A673 (cell line): ENCODE results near the gene GRIN3B. TPM values are rescaled to one million over a fixed set of nuclear protein-coding genes. Genes with fewer than 3 reads are reported as not detected.
"Not testable (repeated sequence)": the region's sequence is repeated elsewhere in the genome, so short reads cannot be mapped to it uniquely, and the experiment has no call there.

Experiments
- BruUV-seq: library from RNA; stranded (reverse); fragments of 400-500 nt; replicated peaks from 2 replicates; lab custom pipeline; 2021; lab: Mats Ljungman, UMichigan
- CTCF ChIA-PET: fragments of 300-600 bp; sonication (Branson Sonifier 250); formaldehyde crosslinking; loops from one replicate; lab custom pipeline; 2022; ENCODE audit warnings: antibody characterized with exemption; lab: Charles Lee
- POLR2A ChIA-PET: fragments of 300-600 bp; sonication (Branson Sonifier 250); formaldehyde crosslinking; loops from one replicate; lab custom pipeline; 2022; ENCODE audit warnings: antibody characterized with exemption; ENCODE audit not compliant: low non-redundant PET; lab: Charles Lee
- DNase-seq: peaks from one replicate; pipeline ENCODE4 v3.0.0-alpha.2; 2015; ENCODE audit warnings: low spot score
- H3K27ac ChIP-seq: fragments of 200-600 bp; sonication (generic); 2 replicates; pipeline ENCODE4 v1.5.1; 2016; ENCODE audit warnings: mixed run types, low read depth, mild to moderate bottlenecking, mixed read lengths, antibody characterized with exemption, low read length; ENCODE audit not compliant: poor library complexity, severe bottlenecking
- H3K27me3 ChIP-seq: fragments of 200-600 bp; sonication (generic); replicated peaks from 2 replicates; pipeline ENCODE4 v1.6.1; 2017; ENCODE audit warnings: mixed run types, low read depth, mild to moderate bottlenecking, mixed read lengths, antibody characterized with exemption, low read length; ENCODE audit not compliant: insufficient read depth, poor library complexity
- H3K36me3 ChIP-seq: fragments of 200-600 bp; sonication (generic); 2 replicates; pipeline ENCODE4 v1.6.1; 2016; ENCODE audit warnings: mixed run types, mild to moderate bottlenecking, mixed read lengths, antibody characterized with exemption, low read length; ENCODE audit not compliant: insufficient read depth, poor library complexity, severe bottlenecking
- H3K4me1 ChIP-seq: fragments of 200-600 bp; sonication (generic); 2 replicates; pipeline ENCODE4 v1.6.1; 2017; ENCODE audit warnings: mixed run types, mild to moderate bottlenecking, mixed read lengths, antibody characterized with exemption, low read length; ENCODE audit not compliant: insufficient read depth, poor library complexity, severe bottlenecking
- H3K4me3 ChIP-seq: fragments of 200-600 bp; sonication (generic); 2 replicates; pipeline ENCODE4 v1.5.1; 2016; ENCODE audit warnings: low read depth, mixed run types, mild to moderate bottlenecking, mixed read lengths, low read length; ENCODE audit not compliant: poor library complexity, severe bottlenecking
- H3K9me3 ChIP-seq: fragments of 200-600 bp; sonication (generic); 2 replicates; pipeline ENCODE4 v1.6.1; 2016; ENCODE audit warnings: mixed run types, low read depth, mild to moderate bottlenecking, mixed read lengths, antibody characterized with exemption, low read length; ENCODE audit not compliant: poor library complexity, severe bottlenecking
- CTCF ChIP-seq: fragments of 300-800, 200-600 bp; sonication (generic); conservative IDR thresholded peaks from 2 replicates; pipeline ENCODE4 v1.5.1; 2017; ENCODE audit warnings: low read depth, mild to moderate bottlenecking, antibody characterized with exemption, low read length, moderate library complexity, mixed read lengths
- EZH2 ChIP-seq: fragments of 200-600 bp; sonication (generic); IDR thresholded peaks from 2 replicates; pipeline ENCODE4 v1.6.1; 2017; ENCODE audit warnings: borderline replicate concordance, low read depth, mild to moderate bottlenecking, mixed read lengths, antibody characterized with exemption, low read length; ENCODE audit not compliant: poor library complexity, severe bottlenecking
- intact Hi-C: fragments of 100-400 bp; cut with micrococcal nuclease; formaldehyde crosslinking; loops from one replicate; pipeline ENCODE4 v1.10.0; 2022; ENCODE audit not compliant: unreplicated experiment
- total RNA-seq: library from RNA; stranded (reverse); gene quantifications from 2 replicates; pipeline ENCODE4 v1.2.3, GENCODE V29; 2021

GRIN3B gene
- total RNA-seq, 1 experiment from 2014 or later: not detected

- no TSS peak for BruUV-seq
- intact Hi-C loops: no loop called here
- ChIA-PET POLR2A (no interaction called here), CTCF (no interaction called here)
- H3K9me3 ChIP-seq: no peaks in the 10 kb centered on the region
- H3K4me1 ChIP-seq: peaks cover 18% of the 10 kb centered on the region
- no peaks in the 10 kb centered on the region for H3K36me3 ChIP-seq
- no peak for DNase-seq
- no peaks in the 10 kb centered on the region for H3K27me3 ChIP-seq
- no peak for TF ChIP-seq EZH2
- TF ChIP-seq CTCF: no peak
- H3K4me3 ChIP-seq: no peak overlapping the region
- no peak overlapping the region for H3K27ac ChIP-seq
These were observed 45.3 kb upstream of the GRIN3B start for GRCh38 chr19:954672-955494.

- intact Hi-C loops: no loop called here
- Histone ChIP-seq H3K4me3 (no peak overlapping the region), H3K9me3 (no peaks in the 10 kb centered on the region), H3K27ac (no peak overlapping the region), H3K4me1 (peaks cover 18% of the 10 kb centered on the region), H3K27me3 (no peaks in the 10 kb centered on the region), H3K36me3 (no peaks in the 10 kb centered on the region)
- POLR2A ChIA-PET: no interaction called here
- no TSS peak for BruUV-seq
- no peak for DNase-seq
- no peak for TF ChIP-seq EZH2
- TF ChIP-seq CTCF: no peak
- CTCF ChIA-PET: no interaction called here
These were observed 44.1 kb upstream of the GRIN3B start for GRCh38 chr19:955803-956765.

GRCh38 chr19:956766-957440, 43.3 kb upstream of the GRIN3B start:
- POLR2A ChIA-PET: interaction anchor here (0.7 kb wide), 1 partner anchor 21 kb away, joined by 11 read pairs; no protein-coding TSS in a partner anchor

GRCh38 chr19:957578-957977, 42.6 kb upstream of the GRIN3B start:
- CTCF ChIA-PET, DNase-seq, intact Hi-C loops, BruUV-seq, H3K9me3 ChIP-seq, H3K27ac ChIP-seq, H3K4me3 ChIP-seq, H3K27me3 ChIP-seq, H3K36me3 ChIP-seq: not testable (repeated sequence)
- peaks cover 16% of the 10 kb centered on the region for H3K4me1 ChIP-seq
- POLR2A ChIA-PET: interaction anchor here (0.7 kb wide), 1 partner anchor 20 kb away, joined by 11 read pairs; no protein-coding TSS in a partner anchor

More at GRCh38 chr19:956766-957440, 43.3 kb upstream of the GRIN3B start:
- CTCF ChIA-PET: no interaction called here
- peak; percentile 61 for DNase-seq
- no peaks in the 10 kb centered on the region for H3K36me3 ChIP-seq
- TF ChIP-seq CTCF: no peak
- no peak for TF ChIP-seq EZH2
- intact Hi-C loops: no loop called here
- H3K27me3 ChIP-seq: no peaks in the 10 kb centered on the region
- BruUV-seq: no TSS peak
- H3K4me1 ChIP-seq: peaks cover 18% of the 10 kb centered on the region
- H3K4me3 ChIP-seq: no peak overlapping the region
- no peaks in the 10 kb centered on the region for H3K9me3 ChIP-seq
- H3K27ac ChIP-seq: no peak overlapping the region
